H1 (cell line): ENCODE results near the gene GABRD. TPM values are rescaled to one million over a fixed set of nuclear protein-coding genes. Genes with fewer than 3 reads are reported as not detected.

Source experiments
- CTCF ChIA-PET: fragments of 300-600 bp; sonication (Branson Sonifier 250); formaldehyde crosslinking; loops from one replicate; lab custom pipeline; 2021; ENCODE audit not compliant: partially characterized antibody; lab: Charles Lee
- POLR2A ChIA-PET: fragments of 300-600 bp; sonication (Branson Sonifier 250); formaldehyde crosslinking; loops from one replicate; lab custom pipeline; 2021; ENCODE audit warnings: inconsistent platforms; ENCODE audit not compliant: partially characterized antibody; lab: Charles Lee
- DNase-seq, 2 experiments: peaks; one replicate each; pipeline versions ENCODE4 v3.0.0 to v3.0.0-alpha.2; 2010 to 2022; ENCODE audit warnings: low spot score in 2 of 2, low read depth in 1 of 2, mixed read lengths in 1 of 2
- FAIRE-seq: peaks from 2 replicates; lab custom pipeline; 2011; peaks lifted over from hg19 to GRCh38; lab: Jason Lieb, UNC
- H2AFZ ChIP-seq: 2 replicates; pipeline ENCODE4 v1.8.1; 2012; ENCODE audit warnings: low read length, inconsistent platforms
- H2AK5ac ChIP-seq: 2 replicates; pipeline ENCODE4 v1.6.1; 2013; ENCODE audit warnings: low read depth, low read length
- H2BK120ac ChIP-seq: replicated peaks from 2 replicates; pipeline ENCODE3; 2013; ENCODE audit warnings: low read depth, low read length, inconsistent platforms
- H2BK12ac ChIP-seq: 2 replicates; pipeline ENCODE4 v1.6.1; 2013; ENCODE audit warnings: low read depth, low read length
- H2BK15ac ChIP-seq: 2 replicates; pipeline ENCODE4 v1.6.1; 2013; ENCODE audit warnings: low read length
- H2BK20ac ChIP-seq: 2 replicates; pipeline ENCODE4 v1.6.1; 2013; ENCODE audit warnings: low read length
- H2BK5ac ChIP-seq: 2 replicates; pipeline ENCODE4 v1.6.1; 2013; ENCODE audit warnings: low read depth, low read length
- H3K14ac ChIP-seq: 2 replicates; pipeline ENCODE4 v1.6.1; 2013; ENCODE audit warnings: inconsistent platforms; ENCODE audit not compliant: insufficient read length
- H3K18ac ChIP-seq: 2 replicates; pipeline ENCODE4 v1.6.1; 2013; ENCODE audit warnings: low read length; ENCODE audit errors: extremely low read depth
- H3K23ac ChIP-seq: 2 replicates; pipeline ENCODE4 v1.6.1; 2013; ENCODE audit warnings: inconsistent platforms; ENCODE audit not compliant: insufficient read length
- H3K23me2 ChIP-seq: 2 replicates; pipeline ENCODE4 v1.6.1; 2013; ENCODE audit warnings: low read depth, low read length
- H3K27ac ChIP-seq: 2 replicates; pipeline ENCODE4 v1.6.1; 2011; ENCODE audit warnings: low read depth, low read length, inconsistent platforms
- H3K27me3 ChIP-seq, 4 experiments: replicated peaks in 1 of 4; 1 replicate in 1 of 4; 2 replicates in 3 of 4; pipeline versions ENCODE4 v1.6.1 to v1.8.1; 2011 to 2013; ENCODE audit warnings: low read length in 3 of 4, mild to moderate bottlenecking in 3 of 4, inconsistent platforms in 2 of 4, mixed read lengths in 2 of 4, moderate library complexity in 1 of 4; ENCODE audit not compliant: control insufficient read depth in 3 of 4, insufficient read depth in 3 of 4; ENCODE audit errors: extremely low read depth in 1 of 4
- H3K36me3 ChIP-seq, 4 experiments: 2 replicates each; pipeline versions ENCODE4 v1.6.1 to v1.8.1; 2011 to 2013; ENCODE audit warnings: mild to moderate bottlenecking in 4 of 4, low read length in 3 of 4, moderate library complexity in 2 of 4, control low read depth in 1 of 4, inconsistent platforms in 1 of 4; ENCODE audit not compliant: insufficient read depth in 4 of 4, control insufficient read depth in 2 of 4
- H3K4ac ChIP-seq: replicated peaks from 2 replicates; pipeline ENCODE3; 2013; ENCODE audit warnings: low read length, low read depth, mixed read lengths, inconsistent platforms; ENCODE audit not compliant: insufficient read length
- H3K4me1 ChIP-seq, 4 experiments: replicated peaks in 1 of 4; 1 replicate in 1 of 4; 2 replicates in 3 of 4; pipeline versions ENCODE4 v1.6.1 to v1.8.1; 2011 to 2013; ENCODE audit warnings: low read length in 3 of 4, inconsistent platforms in 2 of 4, mixed read lengths in 1 of 4; ENCODE audit not compliant: insufficient read depth in 4 of 4, control insufficient read depth in 3 of 4
- H3K4me2 ChIP-seq, 2 experiments: 2 replicates each; pipeline versions ENCODE4 v1.6.1 to v1.8.1; 2011 to 2013; ENCODE audit warnings: low read depth in 2 of 2, low read length in 2 of 2, control low read depth in 1 of 2, inconsistent platforms in 1 of 2, mild to moderate bottlenecking in 1 of 2; ENCODE audit not compliant: insufficient read depth in 1 of 2
- H3K4me3 ChIP-seq, 4 experiments: fragments of 200-600, 300-600 bp in 1 of 4; sonication (generic), shearing (Covaris generic), sonication (Bioruptor Twin) in 1 of 4; 2 replicates each; pipeline versions ENCODE4 v1.5.1 to v1.8.1; 2011 to 2016; ENCODE audit warnings: low read length in 4 of 4, low read depth in 3 of 4, control low read depth in 2 of 4, inconsistent platforms in 2 of 4, mild to moderate bottlenecking in 2 of 4, mixed read lengths in 1 of 4, moderate library complexity in 1 of 4; ENCODE audit not compliant: insufficient read depth in 2 of 4; ENCODE audit errors: extremely low read depth in 1 of 4
- H3K56ac ChIP-seq: replicated peaks from 2 replicates; pipeline ENCODE3; 2013; ENCODE audit warnings: low read depth, mild to moderate bottlenecking, mixed read lengths, low read length, inconsistent platforms; ENCODE audit not compliant: insufficient read length
- H3K79me1 ChIP-seq: 2 replicates; pipeline ENCODE4 v1.6.1; 2013; ENCODE audit warnings: low read depth, low read length, control low read depth
- H3K79me2 ChIP-seq, 2 experiments: 2 replicates each; pipeline versions ENCODE4 v1.6.1 to v1.8.1; 2012 to 2013; ENCODE audit warnings: low read length in 2 of 2, mild to moderate bottlenecking in 2 of 2, inconsistent platforms in 1 of 2; ENCODE audit not compliant: insufficient read depth in 2 of 2, control insufficient read depth in 1 of 2
- H3K9ac ChIP-seq, 4 experiments: replicated peaks in 1 of 4; 1 replicate in 1 of 4; 2 replicates in 3 of 4; pipeline versions ENCODE4 v1.6.1 to v1.8.1; 2011 to 2013; ENCODE audit warnings: low read depth in 3 of 4, low read length in 3 of 4, control low read depth in 2 of 4, mild to moderate bottlenecking in 2 of 4, moderate library complexity in 2 of 4, inconsistent platforms in 1 of 4; ENCODE audit errors: extremely low read depth in 1 of 4
- H3K9me3 ChIP-seq, 2 experiments: 2 replicates each; pipeline versions ENCODE4 v1.6.1 to v1.8.1; 2012 to 2013; ENCODE audit warnings: mild to moderate bottlenecking in 2 of 2, moderate library complexity in 2 of 2, control low read depth in 1 of 2, inconsistent platforms in 1 of 2, low read depth in 1 of 2, low read length in 1 of 2, mixed read lengths in 1 of 2; ENCODE audit not compliant: insufficient read depth in 2 of 2
- H4K20me1 ChIP-seq, 2 experiments: replicated peaks in 1 of 2; 2 replicates each; pipeline versions ENCODE3 to v1.8.1; 2011 to 2013; ENCODE audit warnings: inconsistent platforms in 2 of 2, low read length in 2 of 2, mild to moderate bottlenecking in 1 of 2; ENCODE audit not compliant: insufficient read depth in 2 of 2, control insufficient read depth in 1 of 2
- H4K5ac ChIP-seq: 2 replicates; pipeline ENCODE4 v1.6.1; 2013; ENCODE audit warnings: low read length, low read depth, mixed read lengths, inconsistent platforms; ENCODE audit not compliant: insufficient read length
- H4K8ac ChIP-seq: 2 replicates; pipeline ENCODE4 v1.8.0; 2013; ENCODE audit warnings: mild to moderate bottlenecking, moderate library complexity, low read length, inconsistent platforms; ENCODE audit not compliant: insufficient read depth; ENCODE audit errors: extremely low read depth
- H4K91ac ChIP-seq: replicated peaks from 2 replicates; pipeline ENCODE3; 2013; ENCODE audit warnings: low read length, mixed read lengths, inconsistent platforms; ENCODE audit not compliant: insufficient read length
- CHD2 ChIP-seq: IDR thresholded peaks from 2 replicates; pipeline ENCODE4 v1.6.1; 2012; ENCODE audit warnings: low read length, improper control_type of control experiment
- HDAC6 ChIP-seq: IDR thresholded peaks from one replicate; pipeline ENCODE4 v1.7.1; 2012; ENCODE audit warnings: low read depth, mild to moderate bottlenecking, inconsistent platforms, low read length, moderate library complexity
- NANOG ChIP-seq: IDR thresholded peaks from 2 replicates; pipeline ENCODE4 v1.6.1; 2011; ENCODE audit warnings: low read length, low read depth, mild to moderate bottlenecking, inconsistent platforms; ENCODE audit not compliant: insufficient read depth, poor library complexity, severe bottlenecking
- NRF1 ChIP-seq: IDR thresholded peaks from 2 replicates; pipeline ENCODE4 v1.6.1; 2011; ENCODE audit warnings: mild to moderate bottlenecking, low read depth, low read length, improper control_type of control experiment
- PHF8 ChIP-seq: fragments of 200-600 bp; sonication (generic); conservative IDR thresholded peaks from 2 replicates; pipeline ENCODE4 v1.7.1; 2012; ENCODE audit warnings: low read depth, mild to moderate bottlenecking, inconsistent platforms, low read length, moderate library complexity
- RBBP5 ChIP-seq: IDR thresholded peaks from 2 replicates; pipeline ENCODE4 v1.7.1; 2012; ENCODE audit warnings: low read depth, mild to moderate bottlenecking, inconsistent platforms, low read length, moderate library complexity, borderline replicate concordance
- SP2 ChIP-seq: IDR thresholded peaks from 2 replicates; pipeline ENCODE4 v1.6.1; 2012; ENCODE audit warnings: mild to moderate bottlenecking, low read length, inconsistent platforms
- TAF7 ChIP-seq: optimal IDR thresholded peaks from 2 replicates; pipeline ENCODE3; 2011; ENCODE audit warnings: low read depth, mild to moderate bottlenecking, inconsistent platforms, low read length, moderate library complexity, borderline replicate concordance
- YY1 ChIP-seq: IDR thresholded peaks from 2 replicates; pipeline ENCODE4 v1.6.1; 2011; ENCODE audit warnings: low read depth, mild to moderate bottlenecking, low read length
- WGBS, 2 experiments: shearing (Covaris generic) in 1 of 2; methylation state at CpG; one replicate each; pipeline versions ENCODE4 v1.1.6 to v1.1.7; 2013 to 2015; ENCODE audit warnings: low lambda C conversion rate in 2 of 2, mixed read lengths in 2 of 2, inconsistent platforms in 1 of 2, low coverage in 1 of 2, missing lambda C conversion rate in 1 of 2; ENCODE audit not compliant: insufficient replicate concordance in 2 of 2, insufficient coverage in 1 of 2, insufficient read length in 1 of 2; ENCODE audit errors: extremely low coverage in 1 of 2, missing lambda C conversion rate in 1 of 2; 5-methylcytosine and 5-hydroxymethylcytosine counted together
- polyA plus RNA-seq, 7 experiments: library from polyadenylated mRNA; depleted of rRNA in 3 of 7; stranded (reverse) in 5 of 7; unstranded in 2 of 7; fragments of >200 nt in 5 of 7; fragments of 200-250 nt in 2 of 7; gene quantifications; 1 replicate in 5 of 7; 2 replicates in 1 of 7; 4 replicates in 1 of 7; pipeline versions ENCODE4 v1.2.1 to v1.2.3, GENCODE V29; 2011 to 2013; ENCODE audit warnings: missing spikeins in 2 of 7, mixed read lengths in 2 of 7
- total RNA-seq: library from RNA; stranded (reverse); fragmentation: NEBNext Ultra II Directional; extraction: Animal tissue kit (Norgen Biotek cat#: 25700); gene quantifications from 2 replicates; pipeline ENCODE4 v1.2.1, GENCODE V29; 2021
- TF ChIP-seq, protein P1 (sequence below): IDR thresholded peaks from 2 replicates; pipeline ENCODE4 v1.6.1; 2011; ENCODE audit warnings: low read depth, mild to moderate bottlenecking, low read length; ENCODE audit not compliant: insufficient read depth

GABRD gene
- total and polyA plus RNA-seq, 2 of the 8 experiments (the other 6 are each of a cell fraction or from before 2014, with no cell fraction given) = 1.8 to 3.0 TPM

DNA sequence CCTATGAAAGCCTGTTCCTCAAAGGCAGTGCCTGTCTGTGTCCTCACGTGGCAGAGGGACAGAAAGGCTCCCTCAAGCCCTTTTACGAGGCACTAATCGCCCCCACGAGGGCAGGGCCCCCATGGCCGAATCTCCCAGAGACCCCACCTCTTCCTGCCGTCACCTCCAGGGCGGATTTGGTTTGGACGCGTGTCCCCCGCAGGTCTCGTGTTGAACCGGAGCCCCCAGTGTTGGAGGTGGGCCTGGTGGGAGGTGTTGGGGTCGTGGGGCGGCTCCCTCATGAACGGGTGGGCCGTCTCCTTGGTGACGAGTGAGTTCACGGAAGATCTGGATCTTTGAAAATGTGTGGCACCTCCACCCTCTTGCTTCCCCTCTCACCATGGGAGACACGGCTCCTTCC, 43.1 kb upstream of the GABRD start:
- ChIA-PET POLR2A (no interaction called here), CTCF (interaction anchor here (0.7 to 2.2 kb wide), 5 partner anchors 16 to 75 kb away, joined by 3 to 6 read pairs (median 4); no protein-coding TSS in a partner anchor)
- no peak overlapping the region for H2AFZ ChIP-seq
- no peak overlapping the region for H3K23ac ChIP-seq
- no peak overlapping the region for H3K4ac ChIP-seq
- TF ChIP-seq, protein P1, sequence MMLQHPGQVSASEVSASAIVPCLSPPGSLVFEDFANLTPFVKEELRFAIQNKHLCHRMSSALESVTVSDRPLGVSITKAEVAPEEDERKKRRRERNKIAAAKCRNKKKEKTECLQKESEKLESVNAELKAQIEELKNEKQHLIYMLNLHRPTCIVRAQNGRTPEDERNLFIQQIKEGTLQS = no peak
- no peak for TF ChIP-seq HDAC6
- no peak for TF ChIP-seq TAF7
- no peak for TF ChIP-seq PHF8
- no peak for TF ChIP-seq SP2
- no peak for TF ChIP-seq CHD2
- no peak for TF ChIP-seq NRF1
- TF ChIP-seq RBBP5 = no peak
- no peak for TF ChIP-seq NANOG
- TF ChIP-seq YY1 = no peak
- FAIRE-seq (no peak), DNase-seq (no peak)
- H3K4me1 ChIP-seq = no peaks in the 10 kb centered on the region
- peaks cover 0 to 3% of the 10 kb centered on the region in 2 experiments for H4K20me1 ChIP-seq
- no peak overlapping the region for H2BK120ac ChIP-seq
- no peak overlapping the region for H3K4me2 ChIP-seq
- H2BK20ac ChIP-seq = no peak overlapping the region
- H4K91ac ChIP-seq = no peak overlapping the region
- no peak overlapping the region for H3K27ac ChIP-seq
- H2AK5ac ChIP-seq = no peak overlapping the region
- H4K5ac ChIP-seq = no peak overlapping the region
- no peak overlapping the region; the same call in 1 of the 2 replicates for H4K8ac ChIP-seq
- no peak overlapping the region for H3K4me3 ChIP-seq
- H2BK5ac ChIP-seq = no peak overlapping the region
- no peaks in the 10 kb centered on the region for H3K23me2 ChIP-seq
- no peaks in the 10 kb centered on the region for H3K79me2 ChIP-seq
- no peak overlapping the region for H3K56ac ChIP-seq
- H2BK15ac ChIP-seq = no peak overlapping the region
- no peak overlapping the region for H2BK12ac ChIP-seq
- no peak overlapping the region for H3K18ac ChIP-seq
- no peak overlapping the region for H3K9ac ChIP-seq
- peaks cover 5 to 11% of the 10 kb centered on the region in 2 experiments; a peak in 2 of 4 replicates for H3K9me3 ChIP-seq
- WGBS, 2 experiments = 86% methylated on average over 19 of the region's 19 CpGs; no CpG with 5 or more reads in 1 of the 2 experiments
- no peaks in the 10 kb centered on the region for H3K27me3 ChIP-seq
- H3K36me3 ChIP-seq = no peaks in the 10 kb centered on the region; a peak in 1 of 8 replicates
- no peak overlapping the region for H3K14ac ChIP-seq
- peaks cover 1% of the 10 kb centered on the region for H3K79me1 ChIP-seq
